GM18502 (cell line): ENCODE results near the gene ODAD3.
A peak's percentile ranks its signal among the peaks of the same experiment; 100 is the strongest.
"Not testable (repeated sequence)": the region's sequence is repeated elsewhere in the genome, so short reads cannot be mapped to it uniquely, and the experiment has no call there.

Source experiments
- ATAC-seq: cut with Tn5 transposase; IDR thresholded peaks from one replicate; pipeline ENCODE4 v1.9.1; 2021; ENCODE audit warnings: mild to moderate bottlenecking; ENCODE audit not compliant: unreplicated experiment, poor library complexity

ODAD3 gene

GRCh38 chr19:11379269-11379845 is 55.6 kb downstream of the ODAD3 start:
- not testable (repeated sequence) for ATAC-seq

GRCh38 chr19:11378319-11379189 is 56.4 kb downstream of the ODAD3 start:
- no peak for ATAC-seq

DNA sequence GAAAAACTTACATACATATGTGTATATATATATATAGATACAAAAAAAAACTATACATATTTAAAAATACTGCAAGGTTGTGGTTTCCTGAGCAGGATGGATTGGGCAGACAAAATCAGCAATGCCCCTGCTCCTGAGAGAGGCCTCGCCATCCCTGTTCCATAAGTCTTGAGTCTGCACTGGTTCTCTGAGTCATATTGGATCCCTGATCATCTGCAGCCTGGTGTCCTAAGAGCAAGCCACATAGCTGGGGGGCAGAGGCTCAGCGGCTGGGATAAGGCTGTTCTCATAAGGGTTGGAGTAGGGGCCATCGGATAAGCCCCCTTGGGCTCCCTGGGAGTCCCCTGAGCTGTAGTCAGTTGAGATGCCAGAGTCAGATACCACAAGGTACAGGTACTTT is 57.2 kb downstream of the ODAD3 start:
- no peak for ATAC-seq

GRCh38 chr19:11377237-11377636 is 57.7 kb downstream of the ODAD3 start:
- ATAC-seq, result no peak

GRCh38 chr19:11375143-11375948 is 59.6 kb downstream of the ODAD3 start:
- ATAC-seq, result no peak

DNA sequence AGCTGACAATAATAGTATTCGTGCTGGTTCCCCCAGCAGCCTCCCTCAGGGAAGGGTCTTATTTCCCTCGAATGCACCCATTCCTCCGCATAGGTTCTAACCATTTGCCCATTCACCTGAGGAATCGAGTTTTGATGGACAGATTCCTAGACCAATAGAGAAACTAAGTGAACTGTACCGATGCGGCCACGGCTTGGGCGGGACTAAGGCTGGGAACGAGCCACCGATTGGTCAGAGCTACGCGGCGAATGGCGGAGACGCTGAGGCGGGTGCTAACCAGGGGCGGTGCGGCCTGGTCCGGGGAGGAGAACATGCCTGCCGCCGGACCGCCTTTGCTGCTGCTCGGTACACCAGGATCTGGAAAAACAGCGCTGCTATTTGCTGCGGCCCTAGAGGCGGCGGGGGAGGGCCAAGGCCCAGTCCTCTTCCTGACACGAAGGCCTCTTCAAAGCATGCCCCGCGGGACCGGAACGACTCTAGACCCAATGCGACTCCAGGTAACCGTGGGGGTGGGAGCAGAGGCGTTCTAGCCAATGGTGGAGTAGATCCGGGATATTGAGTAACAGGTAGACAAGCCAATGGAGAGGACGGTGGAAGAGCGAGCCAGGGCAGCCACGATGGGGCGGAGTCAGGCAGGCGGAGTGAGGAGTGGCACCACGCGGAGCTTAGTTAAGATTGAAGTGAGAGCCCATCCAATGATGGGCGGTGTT is 60.3 kb downstream of the ODAD3 start, which contains the start of gene SWSAP1:
Gene SWSAP1, plus strand, starts transcription at position 234 of the 710 bp plus-strand sequence. Its CDS starts 15 bp downstream, at position 249.
- peak; percentile 85 for ATAC-seq

- ATAC-seq, result no peak
These were observed 61.0 kb downstream of the ODAD3 start for GRCh38 chr19:11373885-11374432.

- ATAC-seq, result no peak
These were observed 61.6 kb downstream of the ODAD3 start for GRCh38 chr19:11373166-11373884.

GRCh38 chr19:11370744-11371143 is 64.2 kb downstream of the ODAD3 start:
- ATAC-seq, result no peak
